Stimulated activated CD4-positive, alpha-beta T cell treated with anti-CD3 and anti-CD28 coated beads, Interleukin-2, amount 100 ng/mL, for 48 hours (primary cell): ENCODE data around the gene PXK.

Source experiments
- DNase-seq, 2 donors: peaks; one replicate each; pipeline ENCODE4 v3.0.0-alpha.2; 2020

Gene PXK

DNA sequence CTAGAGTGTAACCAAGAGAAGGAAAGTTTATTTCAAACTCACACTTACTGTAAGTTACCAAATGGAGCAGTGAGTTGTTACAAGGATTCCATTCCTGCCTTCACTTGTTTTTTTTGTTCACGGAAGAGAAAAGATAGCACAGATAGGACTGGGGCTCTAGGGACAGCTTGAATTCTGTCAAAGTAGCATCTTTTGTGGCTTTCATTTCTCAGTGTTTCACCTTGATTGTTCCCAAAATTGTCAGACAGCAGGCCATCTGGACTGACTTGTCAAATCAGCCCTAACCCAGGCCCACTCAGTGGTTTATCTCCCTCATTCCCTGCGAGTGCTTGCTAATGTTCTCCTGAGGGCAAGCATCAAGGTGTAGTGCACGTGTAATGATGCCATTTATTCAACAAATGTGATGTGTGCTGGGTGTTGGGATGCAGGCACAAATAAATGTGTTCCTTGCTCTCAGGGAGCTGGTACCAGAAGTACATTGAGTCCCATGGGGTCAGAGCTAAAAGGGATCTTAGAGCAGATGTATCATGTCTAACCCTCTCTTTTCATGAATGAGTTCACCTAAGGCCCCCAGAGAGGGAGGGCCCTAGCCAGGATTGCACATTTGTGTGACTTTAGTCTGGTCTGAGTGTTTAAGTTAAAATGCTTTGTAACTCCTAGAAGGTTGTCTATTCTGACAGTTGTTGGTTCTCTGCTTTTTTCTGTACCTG, 51.8 kb downstream of the PXK start:
- no peak for DNase-seq

DNA sequence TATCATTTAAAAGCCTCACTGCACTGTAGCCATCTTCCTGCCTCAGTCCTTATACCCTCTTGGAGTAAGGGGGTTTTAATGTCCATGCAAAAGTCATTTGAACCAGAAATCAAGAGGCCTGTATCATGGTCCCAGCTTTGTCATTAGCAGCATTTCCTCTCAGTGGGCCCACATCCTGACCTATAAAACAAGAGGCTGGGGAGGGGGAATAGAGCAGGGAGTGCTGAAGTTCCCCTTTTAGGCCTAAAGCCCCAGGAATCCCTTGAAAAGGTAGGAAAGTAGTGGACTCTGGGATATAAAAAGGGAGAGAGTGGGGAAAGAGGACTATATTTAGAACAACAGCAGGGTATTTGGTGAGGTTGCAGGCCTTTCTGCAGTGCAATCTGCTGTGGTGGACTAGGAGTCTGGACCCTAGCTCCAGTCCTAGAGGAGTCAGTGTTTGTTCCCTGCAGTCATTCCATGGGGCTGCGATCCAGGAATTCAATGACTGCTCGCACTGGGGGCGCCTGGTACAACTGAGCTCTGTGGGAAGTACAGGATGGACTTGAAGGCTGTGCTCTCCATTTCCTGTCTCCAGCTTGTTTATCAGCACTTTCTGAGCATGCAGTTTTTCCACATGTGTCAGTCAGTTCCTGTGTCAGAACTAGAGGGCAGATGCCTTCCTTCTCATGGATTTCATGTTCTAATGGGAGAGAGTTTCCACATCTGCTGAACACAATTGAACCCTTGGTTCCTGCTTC, 54.1 kb downstream of the PXK start:
- DNase-seq: no peak

DNA sequence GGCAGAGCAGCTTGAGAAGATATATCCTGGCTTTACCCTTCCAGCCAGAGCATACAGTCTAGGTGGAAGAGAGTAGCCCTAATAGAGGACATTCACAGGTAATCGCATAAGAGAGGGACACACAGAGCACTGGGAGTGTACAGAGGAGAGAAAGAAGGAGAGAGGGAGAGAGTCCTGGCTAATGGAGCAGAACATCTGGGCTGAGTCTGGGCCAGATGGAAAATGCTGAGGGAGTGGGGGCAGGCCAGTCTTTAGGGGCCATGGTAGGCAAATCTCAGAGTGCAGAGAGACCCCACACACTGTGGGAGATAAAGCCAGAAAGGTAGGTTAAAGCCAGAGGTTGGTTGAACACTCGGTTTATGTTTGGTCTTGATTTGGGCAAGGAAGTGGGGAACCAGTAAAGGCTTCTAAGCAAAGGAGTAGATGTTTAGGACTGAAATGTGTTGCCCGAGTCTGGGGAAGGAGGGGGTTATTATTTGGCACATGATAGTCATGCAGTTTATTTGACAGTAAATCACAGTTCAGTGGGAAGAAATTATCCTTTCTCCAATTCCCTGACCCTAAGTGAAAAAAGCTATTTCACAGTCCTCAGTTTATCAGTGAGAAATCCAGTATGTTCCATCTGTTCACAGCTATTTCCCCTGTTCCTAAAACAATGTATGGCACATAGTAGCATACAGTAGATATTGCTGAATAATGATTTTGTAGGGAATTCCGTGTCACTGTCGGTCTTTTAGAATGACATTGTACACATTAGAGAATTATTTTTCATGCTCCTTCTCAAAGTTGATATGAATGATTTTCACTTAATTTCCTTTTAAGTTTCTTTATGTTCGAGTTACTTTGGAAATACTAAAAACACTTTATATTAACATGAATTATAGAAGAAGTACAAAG, 55.2 kb downstream of the PXK start:
- no peak for DNase-seq

DNA sequence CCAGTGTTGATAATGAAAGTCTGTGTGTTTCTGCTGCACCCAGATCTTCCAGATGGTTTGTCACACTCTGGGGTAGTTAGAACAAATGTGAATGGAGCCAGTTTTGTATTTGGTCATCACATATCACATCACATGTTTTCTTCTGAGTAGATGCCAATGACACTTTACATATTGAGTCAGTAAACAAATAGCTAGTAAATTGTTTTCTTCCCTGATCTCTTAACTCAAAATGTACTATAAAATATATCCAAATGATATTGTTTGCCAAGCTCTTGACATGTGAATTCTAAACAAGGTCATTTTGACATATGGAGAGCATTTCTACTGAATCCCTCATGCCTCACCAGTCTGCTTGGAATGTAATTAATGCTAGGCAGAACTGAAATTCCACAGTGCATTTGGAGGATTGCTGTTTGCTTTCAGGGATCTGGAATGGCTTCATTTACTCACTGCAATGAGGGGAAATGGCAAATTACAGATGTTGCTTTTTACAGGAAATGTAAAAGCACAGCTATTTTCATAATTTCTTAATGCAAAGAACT, 55.9 kb downstream of the PXK start:
- DNase-seq: no peak

DNA sequence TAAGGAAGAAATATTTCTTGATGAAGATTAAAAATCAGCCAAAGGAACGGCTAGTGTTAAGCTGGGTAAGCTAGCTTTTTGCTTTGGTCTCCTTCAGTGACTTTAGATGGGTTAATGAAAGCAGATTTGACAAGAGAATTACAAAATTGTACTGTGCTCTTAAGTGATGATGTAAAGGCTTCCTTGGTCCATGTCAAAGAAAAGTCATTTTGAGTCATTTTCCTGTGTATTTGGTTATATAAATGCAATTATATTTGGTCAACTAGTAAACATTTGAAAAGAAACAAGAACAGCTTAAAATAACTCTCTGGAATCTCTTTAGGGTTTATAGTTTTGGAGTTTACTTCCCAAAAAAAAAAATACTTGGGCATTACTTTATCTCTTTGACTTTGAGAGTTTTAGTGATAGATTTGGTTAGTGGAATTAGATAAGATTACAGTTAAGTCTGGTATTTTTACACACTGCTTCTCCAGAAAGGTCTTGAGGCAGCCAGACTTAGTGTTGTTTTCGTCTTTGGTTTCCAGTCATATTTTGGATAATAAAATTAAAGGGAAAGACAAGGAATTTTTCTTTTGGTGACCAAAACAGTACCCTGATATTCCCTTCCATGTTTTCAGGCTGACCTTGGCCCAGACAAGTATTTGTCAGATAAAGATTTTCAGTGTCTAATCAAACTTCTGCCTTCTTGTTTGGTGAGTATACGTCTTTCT, 58.6 kb downstream of the PXK start:
- DNase-seq: no peak

DNA sequence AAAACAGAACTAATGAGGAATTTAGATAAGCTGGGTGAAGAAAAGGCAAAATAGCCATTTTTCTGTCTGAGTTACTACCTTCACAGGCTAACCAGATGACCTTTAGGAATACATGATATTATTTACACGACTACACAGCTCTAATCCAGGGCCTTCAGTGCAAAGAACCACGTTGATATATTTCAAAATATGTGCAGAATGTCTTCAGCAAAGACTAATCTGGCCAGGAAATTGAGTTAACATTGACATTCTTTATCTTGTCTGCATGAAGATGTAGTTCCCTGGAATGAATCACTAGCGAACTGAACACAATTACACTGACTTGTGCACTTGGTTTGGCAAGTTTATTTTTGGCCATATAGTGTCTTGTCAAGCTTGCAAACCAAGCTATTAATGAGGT, 59.5 kb downstream of the PXK start:
- no peak for DNase-seq

DNA sequence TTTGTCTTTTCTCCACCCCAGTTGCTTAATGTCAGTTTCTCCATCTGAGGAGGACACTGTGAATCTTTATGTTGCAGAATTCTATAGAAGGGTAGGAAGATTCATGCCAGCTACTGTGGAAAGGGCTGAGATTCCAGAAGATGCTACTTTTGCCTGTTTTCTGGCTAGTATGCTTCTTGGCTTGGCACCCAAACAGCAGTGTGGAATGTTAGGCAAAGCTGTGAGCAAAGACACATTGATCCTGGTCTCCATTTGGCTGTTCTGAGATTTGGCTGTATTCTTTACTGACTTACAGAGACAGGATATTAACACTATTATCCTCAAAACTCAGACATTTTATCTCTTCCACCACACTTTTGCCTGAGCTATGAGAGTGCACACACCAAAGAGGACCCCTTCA, 61.6 kb downstream of the PXK start:
- DNase-seq: no peak

DNA sequence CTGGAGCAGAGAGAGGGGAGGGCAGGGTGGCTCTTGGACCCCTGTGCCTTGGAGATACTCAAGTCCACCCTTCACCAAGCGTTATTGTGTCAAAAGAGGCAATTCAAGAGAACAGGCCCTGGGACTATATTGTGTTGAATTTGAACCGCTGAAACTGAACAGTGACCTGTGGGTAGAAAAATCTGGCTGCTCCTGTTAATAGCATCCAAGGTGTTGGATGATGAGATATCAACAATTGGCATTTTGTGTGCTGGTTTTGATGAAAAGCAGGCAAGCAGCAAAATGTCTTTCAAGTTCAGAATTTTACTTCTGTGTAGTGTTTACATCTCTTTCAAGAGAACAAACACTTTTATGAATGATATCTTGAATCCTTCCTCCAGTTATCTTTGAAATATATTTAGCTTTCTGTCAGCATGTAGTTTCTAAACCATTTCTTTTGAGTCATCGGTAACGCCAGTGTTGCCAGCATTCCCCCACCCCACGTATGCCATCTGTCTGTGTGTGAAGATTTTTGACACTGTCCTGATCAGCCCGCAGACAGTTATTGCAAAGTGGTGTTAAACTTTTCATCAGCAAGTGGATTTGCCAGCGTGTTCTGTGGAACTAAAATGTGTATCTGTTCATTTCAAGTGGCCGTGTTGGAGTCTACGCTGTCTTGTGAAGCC, 66.1 kb downstream of the PXK start:
- no peak for DNase-seq

DNA sequence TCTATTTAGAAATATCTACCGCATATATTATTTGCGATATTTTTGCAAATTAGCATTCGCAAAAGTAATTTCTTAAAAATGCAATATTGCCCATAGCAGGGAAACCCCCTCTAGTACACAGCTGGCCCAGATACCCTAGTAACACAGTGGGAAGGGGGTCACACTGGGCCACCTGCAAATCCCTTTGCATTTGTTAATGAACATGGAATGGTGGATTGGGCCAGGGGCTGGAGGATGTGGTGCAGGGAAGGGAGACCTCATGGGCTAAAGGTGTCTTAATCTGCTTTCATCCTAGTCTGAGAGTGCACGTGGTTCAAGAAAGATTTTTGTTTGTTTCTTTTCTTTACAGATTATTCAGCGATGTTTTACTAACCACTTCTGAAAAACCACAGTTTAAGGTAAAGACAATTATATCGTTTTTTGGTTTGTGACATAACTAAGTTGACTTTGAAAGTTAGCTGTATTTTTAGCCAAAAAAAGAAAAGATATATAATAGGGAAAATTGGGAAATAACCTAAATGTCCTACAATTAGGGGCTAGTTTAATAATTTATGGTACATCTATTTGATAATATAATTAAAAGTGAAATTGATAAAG, 70.9 kb downstream of the PXK start:
- DNase-seq: no peak

DNA sequence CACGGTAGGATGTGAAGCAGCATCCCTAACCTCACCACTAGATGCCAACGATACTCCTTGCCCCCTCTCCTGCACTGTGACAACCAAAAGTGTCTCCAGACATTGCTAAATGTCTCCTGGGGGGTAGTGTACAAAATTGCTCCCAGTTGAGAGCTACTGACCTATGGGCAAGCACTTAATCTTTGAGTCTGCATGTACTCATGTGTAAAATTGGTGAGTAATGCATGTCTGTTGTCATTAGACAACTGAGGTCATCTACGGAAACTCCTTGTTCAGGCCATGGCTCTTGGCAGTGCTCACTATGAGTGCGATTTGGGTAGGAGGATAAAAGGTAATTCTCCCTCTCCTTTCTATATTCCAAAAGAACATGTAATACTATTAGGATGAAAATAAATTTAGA, 71.7 kb downstream of the PXK start:
- no peak for DNase-seq

DNA sequence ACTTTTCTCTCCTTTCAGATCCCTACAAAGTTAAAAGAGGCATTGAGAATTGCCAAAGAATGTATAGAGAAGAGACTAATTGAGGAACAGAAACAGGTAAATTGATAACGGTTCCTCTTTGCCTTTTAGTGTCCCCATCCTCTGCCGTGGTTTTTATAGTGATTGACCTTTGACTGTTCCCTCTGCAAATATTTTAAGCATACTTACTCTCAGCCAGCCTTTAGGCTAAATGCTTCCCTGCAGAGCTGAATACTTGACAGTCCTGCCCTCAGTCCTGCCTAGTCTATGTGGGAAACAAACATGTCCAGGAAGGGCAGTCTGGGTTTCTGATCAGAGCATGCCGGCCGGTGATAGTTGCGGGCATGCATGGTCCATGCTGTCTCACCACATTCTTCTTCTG, 76.2 kb downstream of the PXK start:
- DNase-seq: no peak

DNA sequence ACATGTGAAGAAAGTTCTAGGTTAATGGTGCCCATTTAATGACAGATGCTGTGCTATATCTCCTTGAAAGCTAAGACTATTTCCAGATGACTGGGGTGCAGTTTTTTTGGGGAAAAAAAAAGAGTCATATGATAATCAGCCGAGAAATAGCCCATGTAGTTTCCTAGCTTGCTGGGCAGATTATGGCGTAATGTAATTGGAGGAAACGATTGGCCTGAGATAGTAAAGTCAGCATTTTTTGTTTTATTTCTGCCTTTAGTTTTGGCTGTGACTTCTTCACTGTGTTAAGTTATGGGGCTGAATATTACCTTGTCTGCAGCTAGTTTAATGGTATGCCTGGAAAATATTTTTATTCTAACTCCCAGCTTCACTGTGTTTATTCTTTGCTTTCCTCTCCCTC, 77.0 kb downstream of the PXK start:
- no peak for DNase-seq

DNA sequence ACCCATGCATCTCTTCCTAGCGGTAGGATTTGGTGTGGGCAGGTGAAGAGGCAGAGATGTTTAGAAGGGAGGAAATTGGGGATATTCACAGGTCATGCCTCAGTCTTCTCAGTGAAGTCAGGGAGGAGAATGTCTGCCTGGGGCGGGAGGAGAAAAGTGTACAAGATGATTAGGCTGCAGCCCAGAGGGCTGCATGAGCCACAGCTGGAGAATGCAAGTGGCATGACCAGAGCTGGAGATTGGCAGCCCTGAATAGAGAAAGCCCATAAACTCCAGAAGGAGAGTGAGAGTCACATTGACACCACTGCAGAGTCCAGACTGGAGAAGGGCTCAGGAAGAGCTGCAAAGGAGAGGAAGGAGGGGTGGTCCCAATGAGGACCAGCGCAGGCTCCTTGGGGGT, 78.3 kb downstream of the PXK start:
- no peak for DNase-seq

DNA sequence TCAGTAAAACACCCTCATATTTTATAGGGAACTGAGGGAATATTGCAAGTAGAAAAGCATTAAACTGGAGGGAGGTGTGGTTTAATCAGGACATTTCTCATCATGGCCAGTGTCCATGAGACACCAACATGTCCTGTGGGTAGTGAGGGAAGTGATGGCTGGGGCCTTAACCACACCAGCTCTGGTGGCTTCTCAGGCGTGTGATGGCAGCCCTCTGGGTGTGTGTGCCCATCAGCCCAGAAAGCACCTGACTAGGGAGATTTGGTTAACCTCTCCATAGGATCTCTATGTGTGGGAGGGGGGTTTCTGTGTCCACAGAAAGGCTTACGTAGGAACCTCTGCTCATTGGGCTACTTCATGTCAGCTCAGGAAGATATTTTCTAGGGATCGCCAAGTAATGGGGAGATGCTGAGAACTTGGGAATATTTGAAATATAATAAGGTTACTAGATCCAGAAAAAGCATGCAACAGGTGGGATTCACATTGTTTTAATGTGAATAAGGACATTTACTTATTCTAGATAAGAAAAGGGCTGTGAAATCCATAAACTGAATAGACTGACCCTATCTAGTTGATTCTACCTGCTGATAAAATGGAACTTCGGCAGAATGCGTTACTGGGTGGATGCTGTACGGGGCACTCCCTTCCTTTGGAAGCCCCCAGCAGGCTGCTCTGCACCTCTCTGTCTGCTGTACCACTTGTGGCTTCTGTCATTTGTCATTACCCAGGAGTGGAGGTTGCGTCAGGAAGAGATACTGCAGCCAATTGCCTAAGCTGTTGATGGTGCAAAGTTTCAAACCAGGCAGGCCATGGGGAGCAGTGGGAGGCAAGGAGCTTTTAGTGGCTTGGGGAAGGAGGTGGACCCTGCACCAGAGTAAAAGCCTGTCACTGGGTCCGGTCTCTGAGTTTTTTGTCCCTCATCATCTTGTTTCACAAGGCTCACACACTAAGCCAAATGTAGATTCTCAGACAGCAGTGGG, 79.4 kb downstream of the PXK start:
- no peak for DNase-seq

DNA sequence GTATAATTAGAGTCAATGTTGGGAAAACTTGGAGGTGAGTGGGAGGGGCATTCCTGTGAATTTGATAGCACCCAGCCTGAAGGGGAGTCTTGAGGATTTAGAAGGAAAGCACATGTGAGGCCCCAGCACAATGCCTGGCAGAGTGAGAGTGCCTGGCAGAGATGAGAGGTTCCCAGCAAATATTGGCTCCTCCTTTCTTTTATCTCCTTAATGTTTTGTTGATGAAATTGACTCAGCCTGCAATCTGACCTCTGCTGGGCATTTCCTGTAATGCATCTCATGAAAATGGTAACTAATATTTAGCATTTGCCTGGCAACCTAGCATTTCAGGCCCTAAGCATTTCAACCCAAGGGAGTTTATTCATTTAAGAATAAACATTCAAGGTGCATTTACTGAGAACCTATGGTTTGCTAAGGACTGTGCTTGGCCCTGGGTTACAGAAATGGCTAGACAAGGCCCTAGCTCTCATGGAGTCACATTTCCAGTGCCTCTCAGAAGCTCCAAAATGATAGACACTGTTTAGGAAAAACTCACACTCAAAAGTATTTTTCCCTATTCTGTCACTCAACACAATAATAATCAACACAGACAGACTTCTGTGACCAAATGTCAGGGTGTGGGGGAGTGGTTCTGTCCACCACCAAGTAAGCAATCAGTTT, 82.0 kb downstream of the PXK start:
- DNase-seq: peak; percentile 45 to 46

DNA sequence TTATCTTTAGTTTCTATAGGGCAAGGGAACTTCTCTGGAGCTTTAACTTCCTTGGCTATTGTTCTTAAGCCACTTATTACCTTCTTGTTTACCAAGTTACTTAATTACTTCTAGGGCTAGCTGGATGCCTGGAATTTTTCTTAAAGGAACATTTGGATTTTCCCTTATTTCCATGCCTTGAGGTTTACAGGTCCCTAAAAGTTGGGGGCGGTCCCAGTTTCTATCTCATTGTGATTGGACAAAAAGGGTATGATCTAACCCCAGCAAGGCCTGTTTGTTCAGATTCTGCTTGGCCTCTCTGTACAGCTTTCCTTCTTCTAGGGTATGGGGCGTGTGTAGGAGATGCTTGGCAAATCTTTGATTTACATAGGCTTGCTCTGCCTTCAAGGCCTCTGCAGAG, 83.5 kb downstream of the PXK start:
- no peak for DNase-seq

DNA sequence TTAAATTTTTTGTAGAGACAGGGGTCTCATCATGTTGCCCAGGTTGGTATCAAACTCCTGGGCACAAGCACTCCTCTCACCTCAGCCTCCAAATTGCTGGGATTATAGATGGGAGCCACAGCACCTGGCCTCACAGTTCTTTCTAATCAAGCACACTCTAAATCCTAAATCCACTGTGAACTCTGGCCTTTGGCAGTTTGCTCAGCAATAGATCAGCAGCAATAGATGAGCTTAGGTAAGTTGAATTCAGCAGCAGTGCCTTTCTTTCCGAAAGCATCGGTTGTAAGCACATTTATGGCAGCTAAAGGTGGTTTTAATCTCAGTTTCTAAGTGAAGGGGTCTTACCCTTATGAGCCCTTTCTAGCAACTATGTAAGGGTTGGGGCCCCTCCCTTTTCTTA, 84.4 kb downstream of the PXK start:
- no peak for DNase-seq

DNA sequence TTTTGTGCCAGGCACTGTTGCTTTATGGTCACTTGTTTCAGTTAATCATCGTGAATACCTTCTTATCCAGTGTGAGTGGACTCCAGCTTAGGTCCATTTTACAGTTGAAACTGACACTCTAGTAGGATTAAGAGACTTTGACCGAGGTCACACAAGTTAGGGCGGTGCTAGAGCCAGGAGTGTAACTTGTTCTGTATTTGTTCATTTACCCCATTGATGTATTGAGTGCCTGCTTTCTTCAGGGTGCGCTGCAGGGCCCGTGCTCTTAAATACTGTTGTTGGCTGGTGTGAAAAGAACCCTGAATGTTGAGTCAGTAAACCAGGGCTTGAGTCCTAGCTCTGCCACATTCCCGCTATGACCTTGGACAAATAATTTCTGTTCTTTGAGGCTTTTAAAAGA, 85.5 kb downstream of the PXK start:
- no peak for DNase-seq

DNA sequence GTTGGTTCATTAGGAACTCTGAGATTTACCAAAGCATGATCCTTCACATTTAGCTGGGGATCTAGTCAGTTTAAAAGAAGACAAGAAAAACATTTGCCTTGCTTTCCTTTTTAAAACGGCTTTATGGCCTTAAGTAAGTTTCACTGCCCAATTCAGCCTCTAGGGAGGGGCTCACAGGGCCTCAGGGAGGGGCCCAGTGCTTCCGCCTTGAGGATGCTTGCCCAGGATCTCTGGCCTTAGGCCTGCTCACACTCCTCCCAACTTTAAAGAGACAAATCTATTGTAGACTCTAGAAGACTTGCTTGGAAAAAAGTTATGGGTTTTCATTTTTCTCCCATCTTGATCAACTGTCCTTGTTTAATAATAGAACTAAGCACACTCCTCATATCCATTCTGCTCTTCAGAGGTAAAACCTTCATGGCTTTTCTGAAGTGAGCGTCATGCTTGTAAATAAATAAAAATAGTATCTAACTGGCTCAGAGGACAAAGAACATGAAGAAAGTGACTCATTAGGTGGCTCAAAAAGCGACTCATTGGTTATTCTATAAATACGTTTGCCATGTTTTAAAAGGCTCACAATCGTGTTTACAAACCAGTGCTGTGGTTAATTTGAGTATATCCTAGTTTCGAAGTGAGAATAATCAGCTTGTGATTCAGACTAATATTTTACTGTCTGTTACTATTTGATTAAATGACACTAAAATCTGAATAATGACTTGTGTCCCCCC, 87.3 kb downstream of the PXK start:
- DNase-seq: no peak
